ENCODE measurements around the gene CEACAM19.

GRCh38 chr19:44698492-44699201 lies 27.4 kb downstream of the CEACAM19 start, which contains the start of gene CEACAM16:
- TF ChIP-seq POLR2A (IDR thresholded peaks at IDR 0.05) = no peak
- TF ChIP-seq CTCF (IDR thresholded peaks at IDR 0.05) = no peak
